Suprapubic skin (tissue), 4 donors: Measurements from ENCODE around the gene CTNND2.

Experiments
- CTCF ChIP-seq, 2 donors: fragments of 200-600 bp in 1 of 2; fragments of 450-650 bp in 1 of 2; sonication (generic) in 1 of 2; IDR thresholded peaks; one replicate each; pipeline ENCODE4 v1.5.1; 2016 to 2019; ENCODE audit warnings: antibody characterized with exemption in 2 of 2, mild to moderate bottlenecking in 1 of 2, moderate library complexity in 1 of 2
- EP300 ChIP-seq: sonication (generic); formaldehyde crosslinking; IDR thresholded peaks from one replicate; pipeline ENCODE4 v1.6.1; 2017; ENCODE audit warnings: antibody characterized with exemption
- POLR2A ChIP-seq, 2 donors: fragments of 450-650 bp; IDR thresholded peaks; one replicate each; pipeline ENCODE4 v1.6.1; 2017; ENCODE audit warnings: antibody characterized with exemption in 2 of 2, mild to moderate bottlenecking in 2 of 2, moderate library complexity in 2 of 2
- POLR2AphosphoS5 ChIP-seq, 3 donors: sonication (generic); formaldehyde crosslinking; IDR thresholded peaks; one replicate each; pipeline ENCODE4 v1.6.1; 2017; ENCODE audit warnings: antibody characterized with exemption in 3 of 3

GRCh38 chr5:11892832-11893231 is 11.4 kb downstream of the CTNND2 start:
- TF ChIP-seq CTCF (IDR thresholded peaks at IDR 0.05), result no peak
- no peak for TF ChIP-seq POLR2A (IDR thresholded peaks at IDR 0.05)
- no peak for TF ChIP-seq EP300
- TF ChIP-seq POLR2AphosphoS5 (IDR thresholded peaks at IDR 0.05), result no peak
